Embryonic facial prominence (tissue), 1 donor: ENCODE measurements around the gene SYT17.

Experiments used
- DNase-seq: peaks from one replicate; pipeline ENCODE4 v3.0.0-alpha.2; 2016; ENCODE audit errors: extremely low spot score

Gene SYT17

GRCh38 chr16:19139436-19140091, 28.5 kb upstream of the SYT17 start:
- no peak for DNase-seq

- no peak for DNase-seq
These were observed 27.6 kb upstream of the SYT17 start for GRCh38 chr16:19140396-19140795.

- DNase-seq = no peak
These were observed 25.0 kb upstream of the SYT17 start for GRCh38 chr16:19142939-19143598.

GRCh38 chr16:19143599-19143956, 24.5 kb upstream of the SYT17 start:
- DNase-seq = no peak

GRCh38 chr16:19145010-19145409, 23.0 kb upstream of the SYT17 start:
- no peak for DNase-seq

GRCh38 chr16:19147126-19147525, 20.9 kb upstream of the SYT17 start:
- DNase-seq = no peak

- DNase-seq = no peak
These were observed 20.4 kb upstream of the SYT17 start for GRCh38 chr16:19147627-19148026.

GRCh38 chr16:19148189-19148588, 19.9 kb upstream of the SYT17 start:
- DNase-seq = no peak

- no peak for DNase-seq
These were observed 16.7 kb upstream of the SYT17 start for GRCh38 chr16:19151310-19151709.

GRCh38 chr16:19152042-19152441, 16.0 kb upstream of the SYT17 start:
- no peak for DNase-seq

GRCh38 chr16:19153876-19154275, 14.2 kb upstream of the SYT17 start:
- no peak for DNase-seq

GRCh38 chr16:19162085-19162484, 6.0 kb upstream of the SYT17 start:
- no peak for DNase-seq

GRCh38 chr16:19163215-19163614, 4.8 kb upstream of the SYT17 start:
- DNase-seq = no peak

- DNase-seq = no peak
These were observed 3.8 kb upstream of the SYT17 start for GRCh38 chr16:19164285-19164684.

- no peak for DNase-seq
These were observed 2.9 kb upstream of the SYT17 start for GRCh38 chr16:19165101-19165500.

- no peak for DNase-seq
These were observed 1.5 kb upstream of the SYT17 start for GRCh38 chr16:19166500-19166899.

GRCh38 chr16:19168371-19169081, 486 bp downstream of the SYT17 start:
- no peak for DNase-seq

GRCh38 chr16:19169082-19169639, 1.1 kb downstream of the SYT17 start:
- DNase-seq = no peak

GRCh38 chr16:19170043-19170655, 2.1 kb downstream of the SYT17 start:
- no peak for DNase-seq

- no peak for DNase-seq
These were observed 4.2 kb downstream of the SYT17 start for GRCh38 chr16:19172098-19172780.

GRCh38 chr16:19173059-19173458, 5.0 kb downstream of the SYT17 start:
- no peak for DNase-seq
